IPS DF 4.7 (cell line): ENCODE data around the gene HGF.
"Not testable (repeated sequence)": the region's sequence is repeated elsewhere in the genome, so short reads cannot be mapped to it uniquely, and the experiment has no call there.

Experiments
- DNase-seq: peaks from one replicate; pipeline ENCODE4 v3.0.0-alpha.2; 2013; ENCODE audit warnings: low spot score; ENCODE audit errors: extremely low read depth

The HGF gene

DNA sequence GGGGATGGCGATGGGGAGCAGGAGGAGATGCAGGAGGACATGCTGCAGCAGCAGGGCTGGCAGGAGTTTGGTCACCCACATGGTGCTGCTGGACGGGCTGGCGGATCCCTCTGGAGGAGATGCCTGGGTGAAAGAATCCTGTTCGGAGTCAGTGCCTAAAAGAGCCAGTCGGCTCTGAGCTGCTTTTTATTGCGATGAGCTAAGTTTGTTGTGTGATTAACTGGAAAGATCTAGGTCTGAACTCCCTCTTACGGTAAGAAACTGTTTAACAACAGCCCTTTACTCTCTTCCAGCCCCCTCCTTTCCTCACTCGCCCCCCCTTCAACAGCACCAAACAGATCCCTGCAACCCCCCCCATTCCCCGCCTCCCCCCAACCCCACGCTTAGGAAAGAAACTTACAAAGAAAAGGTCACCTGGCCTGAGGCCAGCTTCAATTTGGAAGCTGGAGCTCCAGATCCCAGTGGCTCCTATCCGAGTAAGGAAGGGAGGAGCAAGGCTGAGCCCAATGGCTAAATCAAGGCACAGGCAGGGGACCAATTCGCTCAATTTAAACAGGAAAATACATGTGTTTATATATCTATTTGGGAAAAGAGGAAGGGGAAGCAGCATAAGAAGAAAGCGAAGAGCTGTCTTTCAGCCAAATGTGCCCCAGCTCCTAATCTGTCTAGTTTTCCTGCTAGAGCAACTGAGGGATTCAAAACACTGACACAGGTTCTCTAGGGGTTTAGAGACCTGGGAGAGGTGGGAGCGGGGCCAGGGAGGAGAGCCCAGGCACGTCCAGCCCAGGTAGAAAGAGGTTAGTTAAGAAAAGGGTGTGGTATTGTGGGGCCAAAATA lies at the start of gene HGF:
Gene HGF, minus strand, starts transcription at position 157 of the 837 bp plus-strand sequence. Its CDS starts 76 bp downstream, at position 81.
- no peak for DNase-seq

DNA sequence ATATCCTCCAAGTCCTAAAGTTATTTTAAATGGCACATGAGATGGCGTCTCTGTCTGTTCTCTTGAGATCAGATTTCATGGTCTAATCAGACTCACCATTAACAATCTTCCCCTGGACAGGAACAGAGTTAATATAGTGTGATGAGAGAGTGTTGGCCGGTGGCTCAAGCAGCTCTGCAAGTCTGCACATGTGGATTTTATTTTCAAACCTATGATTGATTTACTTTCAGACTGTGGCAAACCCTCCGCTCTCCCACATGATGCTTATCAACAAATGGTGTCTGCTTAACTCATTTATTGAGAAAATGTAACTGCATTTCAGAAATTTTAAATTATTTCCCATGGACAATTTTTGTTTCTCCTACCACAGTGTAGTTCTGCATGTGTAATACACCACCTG lies 46.5 kb upstream of the HGF start:
- no peak for DNase-seq

DNA sequence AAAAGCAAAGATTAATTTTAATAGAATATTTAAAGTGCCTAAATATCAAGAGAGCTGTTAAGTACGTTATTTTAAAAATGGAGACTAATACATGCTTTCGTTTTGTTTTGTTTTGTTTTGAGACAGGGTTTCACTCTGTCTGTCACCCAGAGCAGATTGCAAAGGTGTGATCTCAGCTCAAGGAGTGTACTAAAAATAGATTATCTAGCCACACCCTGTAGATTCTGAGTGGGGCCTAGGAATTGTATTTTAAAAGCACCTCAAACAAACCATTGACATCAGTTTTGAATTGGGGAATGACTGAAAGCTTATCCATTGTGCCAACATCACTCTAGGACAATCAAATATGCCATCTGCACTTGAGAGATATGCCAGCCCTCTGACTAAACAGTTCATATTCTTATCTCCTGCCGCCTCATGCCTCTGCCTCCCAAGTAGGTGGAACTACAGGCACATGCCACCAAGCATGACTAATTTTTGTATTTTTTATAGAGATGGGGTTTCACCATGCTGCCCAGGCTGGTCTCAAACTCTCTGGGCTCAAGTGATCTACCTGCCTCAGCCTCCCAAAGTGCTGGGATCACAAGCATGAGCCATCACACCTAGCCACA lies 43.1 kb upstream of the HGF start:
- not testable (repeated sequence) for DNase-seq

DNA sequence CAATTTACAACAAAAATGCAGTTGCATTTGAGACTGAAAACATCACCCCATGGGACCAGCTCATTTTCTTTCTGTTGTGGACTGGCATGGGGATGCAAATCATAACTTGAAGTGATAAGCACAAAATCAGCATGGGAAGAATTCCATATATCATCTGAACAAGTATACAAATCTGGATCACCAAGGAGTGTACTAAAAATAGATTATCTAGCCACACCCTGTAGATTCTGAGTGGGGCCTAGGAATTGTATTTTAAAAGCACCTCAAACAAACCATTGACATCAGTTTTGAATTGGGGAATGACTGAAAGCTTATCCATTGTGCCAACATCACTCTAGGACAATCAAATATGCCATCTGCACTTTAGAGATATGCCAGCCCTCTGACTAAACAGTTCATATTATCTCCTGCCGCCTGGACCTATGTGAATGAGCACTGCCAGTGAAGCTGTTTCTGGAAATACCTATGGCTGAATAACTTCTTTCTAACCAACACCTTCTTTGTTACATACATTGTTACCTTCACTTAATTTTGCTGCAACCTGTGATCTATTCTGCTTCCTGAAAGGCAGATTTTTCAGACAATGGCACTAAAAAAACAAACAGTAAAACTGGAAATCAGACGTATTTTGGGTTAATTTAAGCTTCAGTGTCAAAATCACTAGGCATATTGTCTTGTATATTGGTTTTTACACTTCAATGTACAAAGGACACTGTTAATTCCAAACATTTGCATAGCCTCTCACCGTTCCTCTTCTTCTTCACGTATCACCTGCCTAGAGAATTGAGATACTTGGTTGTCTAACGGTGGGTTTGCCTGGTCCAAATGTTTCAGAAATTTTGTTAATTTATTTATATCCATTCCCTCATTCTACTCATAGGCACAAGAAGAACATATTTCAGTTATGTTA lies 42.4 kb upstream of the HGF start:
- DNase-seq, result no peak

DNA sequence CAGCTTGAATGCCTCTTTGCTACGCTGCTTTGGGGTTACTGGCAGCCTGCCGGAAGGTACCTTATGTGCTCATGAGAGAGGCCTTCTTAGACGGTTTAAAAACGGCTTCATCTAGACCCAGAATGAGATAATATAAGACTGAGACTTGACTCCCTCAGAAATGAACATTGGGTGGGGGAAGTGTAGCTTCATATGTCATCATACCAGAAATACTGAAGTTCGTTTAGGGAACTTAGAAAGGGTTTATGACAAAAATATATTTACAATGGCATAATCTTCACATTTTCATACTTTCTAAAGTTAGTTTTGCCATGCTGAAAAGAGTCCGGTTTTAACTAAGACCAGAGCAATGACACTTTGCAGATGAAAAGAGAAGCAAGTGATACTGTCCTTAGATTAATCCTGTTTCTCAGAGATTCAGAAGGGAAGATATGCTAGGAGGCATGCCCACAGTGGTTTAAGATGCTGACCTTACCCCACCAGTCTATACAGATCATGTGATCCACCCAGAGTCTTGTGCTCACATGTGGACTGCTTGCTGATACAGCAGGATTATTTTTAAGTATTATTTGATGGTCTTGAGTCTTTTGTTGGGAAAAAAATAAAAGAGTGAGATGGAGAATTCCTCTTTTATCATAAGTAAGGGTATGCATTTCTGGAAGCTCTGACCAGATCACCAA lies 40.8 kb upstream of the HGF start:
- DNase-seq, result no peak

DNA sequence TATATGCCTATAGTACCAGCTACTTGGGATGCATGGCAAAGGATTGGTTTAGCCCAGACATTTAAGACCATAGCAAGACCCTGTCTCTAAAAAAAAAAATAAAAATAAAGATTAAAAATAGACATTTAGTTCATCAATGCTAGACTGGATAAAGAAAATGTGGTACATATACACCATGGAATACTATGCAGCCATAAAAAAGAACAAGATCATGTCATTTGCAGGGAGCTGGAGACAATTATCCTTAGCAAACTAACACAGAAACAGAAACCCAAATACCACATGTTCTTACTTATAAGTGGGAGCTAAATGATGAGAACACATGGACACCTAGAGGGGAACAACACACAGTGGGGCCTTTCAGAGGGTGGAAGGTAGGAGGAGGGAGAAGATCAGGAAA lies 38.5 kb upstream of the HGF start:
- not testable (repeated sequence) for DNase-seq

DNA sequence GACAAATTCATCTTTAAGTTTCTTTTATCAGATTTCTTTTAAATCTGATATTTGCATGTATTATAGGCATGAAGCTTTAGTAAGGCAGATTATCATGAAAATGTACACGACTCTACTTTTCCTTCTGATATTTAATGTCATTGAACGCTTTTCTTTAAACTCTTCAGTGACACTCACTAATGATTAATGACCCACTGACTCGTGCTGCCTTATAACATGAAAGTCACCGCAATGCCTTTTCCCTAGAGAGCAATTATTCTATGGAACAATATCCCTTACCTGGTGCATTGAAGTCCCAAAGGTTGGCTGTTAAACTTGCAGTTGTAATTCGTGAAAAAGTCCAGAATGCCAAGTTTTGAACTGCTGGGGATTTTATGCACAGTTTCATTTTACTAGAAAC lies 33.4 kb upstream of the HGF start:
- no peak for DNase-seq

DNA sequence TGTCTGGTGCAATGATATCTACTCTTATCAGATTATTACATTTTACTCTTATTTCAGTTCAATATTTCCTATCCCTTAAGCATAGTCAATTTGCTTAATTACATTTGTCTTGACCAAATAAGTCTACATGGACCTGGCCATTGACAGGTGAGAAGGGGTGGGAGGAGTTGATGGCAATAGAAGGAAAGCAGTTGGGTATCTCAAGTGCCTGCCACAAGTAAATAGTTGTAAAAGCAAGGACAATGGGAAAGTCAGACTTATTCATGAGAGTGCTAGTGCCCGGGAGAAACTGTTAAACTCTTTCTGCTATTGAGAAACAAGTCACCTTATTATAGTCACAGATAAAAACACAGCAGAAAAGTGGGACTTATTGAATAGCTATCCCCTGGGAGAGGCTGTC lies 32.4 kb upstream of the HGF start:
- DNase-seq, result no peak

DNA sequence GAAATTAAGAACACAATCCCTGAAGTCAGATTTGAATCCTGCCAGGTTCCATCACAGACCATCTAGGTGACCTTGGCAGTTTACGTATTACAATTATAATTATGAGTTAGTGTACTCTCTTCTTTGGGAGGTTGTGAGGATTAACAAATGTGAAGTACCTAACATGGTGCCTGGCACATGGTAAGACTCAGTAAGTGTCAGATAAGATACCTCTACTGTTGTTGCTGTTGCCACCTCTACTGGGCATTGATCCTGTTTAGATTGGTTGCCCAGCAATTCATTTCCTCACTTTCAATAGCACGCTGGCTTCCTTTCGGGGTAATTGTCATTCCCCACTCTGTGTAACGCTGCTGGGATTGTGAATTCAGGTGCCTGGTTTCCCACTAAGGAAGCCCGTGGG lies 31.7 kb upstream of the HGF start:
- no peak for DNase-seq

DNA sequence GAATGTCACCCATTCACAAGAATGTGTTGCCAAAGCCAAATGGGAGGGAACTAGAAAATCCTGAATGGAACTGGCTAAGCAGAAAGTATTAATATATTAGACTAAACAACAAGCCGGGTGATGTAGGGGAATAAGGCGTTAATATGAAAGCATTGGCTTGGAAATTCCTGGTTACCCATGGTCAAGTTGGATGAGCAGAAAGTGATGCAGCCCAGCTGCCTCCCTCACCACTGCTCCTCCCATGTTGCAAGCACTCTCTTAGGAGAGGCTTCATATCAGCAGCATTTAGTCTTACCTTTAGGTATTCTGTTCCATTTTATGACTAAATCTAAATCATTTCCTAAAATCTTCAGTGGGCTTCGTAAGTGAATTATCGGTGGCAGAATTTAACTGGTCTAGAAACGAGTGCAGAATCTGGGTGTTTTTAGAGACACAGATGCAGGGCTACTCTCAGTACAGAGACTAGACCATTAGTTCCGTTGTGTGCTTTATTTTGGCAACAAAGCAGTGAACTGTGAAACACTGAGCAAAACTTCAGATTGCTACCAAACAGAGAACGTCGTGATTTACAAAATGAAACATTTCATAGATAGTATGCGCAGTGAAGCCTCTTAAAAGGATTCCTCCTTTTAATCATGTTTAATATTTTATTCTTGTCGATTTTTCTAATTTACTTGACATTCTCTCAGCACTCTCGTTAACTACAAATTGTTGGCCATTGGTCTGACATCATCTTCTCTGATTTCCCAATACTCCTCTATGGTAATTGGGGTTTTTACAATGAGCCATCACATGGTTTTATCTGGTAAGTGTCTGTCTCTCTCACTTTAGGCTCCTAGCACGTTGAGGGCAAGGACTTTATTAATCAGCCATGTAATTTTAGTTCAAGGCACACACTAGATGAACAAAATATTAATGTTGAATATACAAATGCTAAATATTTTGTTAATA lies 22.0 kb upstream of the HGF start:
- DNase-seq, result no peak

DNA sequence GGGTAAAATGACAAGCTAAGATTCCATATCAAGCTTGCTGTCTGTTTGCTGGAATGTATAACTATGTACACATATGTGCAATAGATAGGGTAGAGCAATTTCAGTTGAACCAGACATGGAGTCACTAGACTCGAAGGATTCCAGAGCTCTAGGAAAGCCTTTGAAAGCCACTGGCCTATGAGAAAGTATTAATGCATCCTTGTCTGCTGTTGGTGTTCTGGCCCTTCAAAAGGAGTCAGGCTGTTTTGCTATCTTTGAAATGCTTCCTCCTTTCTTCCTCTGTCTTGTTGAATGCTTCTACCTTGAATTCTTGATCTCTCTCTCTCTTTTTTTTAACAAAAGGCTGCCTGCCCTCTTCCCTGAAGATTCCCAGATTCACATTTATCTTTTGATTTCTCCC lies 20.8 kb upstream of the HGF start:
- DNase-seq, result no peak

DNA sequence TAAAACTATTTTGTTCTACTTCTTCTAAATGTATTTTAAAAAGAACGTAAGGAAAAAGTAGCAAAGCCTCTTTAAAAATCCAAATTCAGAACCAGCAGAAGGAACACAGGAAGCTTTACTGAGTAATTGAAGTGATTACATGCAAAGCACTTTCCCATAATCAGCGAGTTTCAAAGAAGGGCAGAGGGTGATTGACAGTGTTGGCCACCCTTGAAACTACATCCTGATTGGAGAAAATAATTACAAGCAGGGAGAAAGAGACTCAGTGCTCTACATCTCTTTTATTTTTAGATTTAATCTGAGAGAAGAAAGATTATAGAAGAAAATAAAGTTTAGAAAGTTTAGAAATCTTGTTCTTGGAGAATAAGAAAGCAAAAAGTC lies 20.3 kb upstream of the HGF start:
- DNase-seq, result no peak

DNA sequence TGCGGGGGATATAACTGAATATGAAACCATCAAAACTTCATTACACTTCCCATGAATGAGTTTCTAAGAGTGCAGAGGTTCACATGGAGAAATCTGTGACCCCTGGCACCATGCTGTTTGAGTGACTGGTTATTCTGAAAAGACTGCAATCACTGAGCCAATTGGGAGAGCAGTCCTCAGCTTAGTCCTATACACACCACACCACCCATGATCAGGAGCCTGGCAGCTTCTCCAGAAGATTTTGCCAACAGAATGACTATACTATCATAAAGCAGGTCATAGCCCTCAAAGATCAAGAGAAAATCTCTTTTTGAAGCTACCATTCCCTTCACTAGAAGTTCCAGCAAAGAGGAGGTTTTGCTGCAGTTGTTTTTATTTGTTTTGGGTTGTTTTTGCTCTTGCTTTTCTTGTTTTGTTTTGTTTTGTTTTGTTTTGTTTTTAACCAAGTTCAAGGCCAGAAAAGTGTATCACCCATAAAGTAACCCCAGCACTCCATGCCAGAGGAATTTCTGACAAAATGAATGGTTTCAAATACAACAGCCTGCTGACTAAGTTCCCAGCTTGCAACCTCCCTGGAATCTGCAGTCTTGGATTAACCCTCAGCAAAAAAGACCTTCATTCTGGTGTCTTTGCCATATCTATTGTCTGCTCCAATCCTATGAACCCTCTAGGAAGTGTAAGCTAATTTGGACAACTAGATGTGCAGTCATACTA lies 19.7 kb upstream of the HGF start:
- DNase-seq, result no peak

DNA sequence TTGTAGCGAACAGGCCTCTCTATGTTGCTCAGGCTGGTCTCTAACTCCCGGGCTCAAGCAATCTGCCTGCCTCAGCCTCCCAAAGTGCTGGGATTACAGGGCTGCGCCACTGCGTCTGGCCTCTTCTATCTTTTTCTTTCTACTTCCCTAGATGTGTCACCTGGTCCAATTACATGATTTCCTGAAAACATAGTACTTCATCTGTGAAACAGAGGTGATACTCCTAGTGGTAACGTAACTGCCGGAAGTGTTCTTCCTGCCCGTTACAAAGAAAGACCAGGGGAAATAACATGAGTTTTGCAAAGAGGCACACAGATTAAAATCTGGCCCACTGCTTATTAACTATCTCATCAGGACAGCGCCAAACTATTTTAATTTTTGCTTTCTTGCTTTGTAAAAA lies 18.4 kb upstream of the HGF start:
- DNase-seq, result no peak

DNA sequence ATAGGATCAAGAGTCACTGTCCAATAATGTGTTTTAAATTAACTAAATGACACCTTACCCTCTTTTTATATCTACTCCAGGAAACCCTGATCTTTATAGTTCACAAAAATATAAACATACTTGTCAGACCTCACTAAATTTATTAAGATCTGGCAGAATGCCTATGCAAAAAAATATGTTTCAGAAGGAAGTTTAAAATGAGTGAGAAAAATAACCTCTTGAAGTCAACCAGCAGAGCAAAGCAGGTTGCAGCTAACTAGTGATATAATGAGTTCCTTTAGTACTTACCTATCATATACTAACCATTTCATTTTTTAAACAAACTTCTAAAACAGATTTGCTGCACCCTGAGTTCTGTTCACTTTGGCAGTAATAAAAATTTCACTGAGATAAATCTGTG lies 14.0 kb upstream of the HGF start:
- no peak for DNase-seq

DNA sequence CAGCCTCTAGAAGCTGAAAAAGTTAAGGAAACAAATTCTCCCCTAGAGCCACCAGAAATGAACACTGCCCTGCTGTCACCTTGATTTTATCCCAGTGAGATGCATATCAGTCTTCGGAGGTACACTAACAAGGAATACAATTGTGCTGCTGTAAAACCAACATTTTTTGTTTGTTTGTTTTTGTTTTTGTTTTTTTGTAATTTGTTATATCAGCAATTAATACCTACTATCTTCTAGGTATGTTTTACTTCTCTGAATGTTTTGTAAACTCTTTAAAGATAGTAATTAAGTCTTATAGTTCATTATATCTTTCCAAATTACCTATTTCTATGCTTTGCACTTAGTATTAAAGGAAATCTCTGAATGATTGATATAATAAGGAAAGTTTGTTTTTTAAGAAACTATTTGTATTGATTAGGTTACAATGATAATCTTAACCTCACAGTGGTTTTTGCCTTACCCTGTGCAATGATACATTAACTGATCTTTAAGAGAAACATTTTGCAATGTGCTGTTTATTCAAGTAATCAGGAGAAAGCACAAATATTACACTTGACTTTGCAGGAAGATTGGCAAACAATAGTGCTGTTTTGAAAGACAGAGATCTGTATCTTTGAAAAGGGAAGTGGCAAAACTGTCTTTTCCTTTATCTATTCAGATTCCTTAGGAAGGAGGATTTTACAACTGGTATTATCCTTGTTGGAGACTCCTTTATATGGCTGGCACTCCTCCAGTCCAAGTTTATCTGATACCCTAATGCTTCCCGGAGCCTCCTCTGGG lies 11.3 kb upstream of the HGF start:
- DNase-seq, result no peak

DNA sequence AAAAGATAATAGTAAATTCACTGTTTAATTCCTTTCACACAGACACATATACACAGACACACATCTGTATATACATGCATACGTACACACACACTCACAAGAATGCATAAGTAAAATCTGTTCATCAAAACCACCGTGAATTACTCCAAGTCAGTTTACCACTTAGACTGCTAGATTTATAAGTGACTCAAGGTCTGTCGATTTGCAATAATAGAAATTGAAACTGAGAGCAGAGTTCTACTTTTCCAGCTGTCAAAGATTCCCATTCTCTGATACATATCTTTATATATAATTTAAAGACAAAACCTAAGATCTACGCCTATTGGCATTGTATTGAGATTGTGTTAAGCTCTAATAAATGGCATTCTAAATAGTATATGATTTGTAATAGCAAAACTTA lies 9.9 kb upstream of the HGF start:
- no peak for DNase-seq

DNA sequence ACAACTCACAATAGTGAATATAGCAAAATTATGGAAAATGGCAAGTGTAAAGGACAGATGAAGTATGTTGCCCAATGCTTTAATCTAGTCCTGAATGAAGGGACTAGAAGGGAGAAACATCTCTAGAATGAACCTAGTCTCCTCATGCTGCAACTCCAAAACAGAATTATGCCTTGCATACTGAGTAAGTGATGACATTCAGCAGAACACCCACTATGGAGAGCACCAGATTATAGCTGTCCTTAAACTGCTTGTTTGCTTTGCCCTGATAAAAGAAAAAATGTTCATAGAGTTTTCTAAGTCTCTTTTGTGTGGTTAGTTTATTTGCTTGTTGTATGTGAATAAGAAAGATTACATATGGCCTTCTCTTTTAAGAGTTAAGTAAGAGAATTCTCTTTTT lies 7.8 kb upstream of the HGF start:
- no peak for DNase-seq
